GM18526 (cell line): ENCODE measurements around the gene DIS3L2.

Experiments
- POLR2A ChIP-seq: IDR thresholded peaks from 3 replicates; pipeline ENCODE4 v1.6.1; 2011; ENCODE audit not compliant: insufficient read length; ENCODE audit errors: extremely low read depth

Gene DIS3L2

DNA sequence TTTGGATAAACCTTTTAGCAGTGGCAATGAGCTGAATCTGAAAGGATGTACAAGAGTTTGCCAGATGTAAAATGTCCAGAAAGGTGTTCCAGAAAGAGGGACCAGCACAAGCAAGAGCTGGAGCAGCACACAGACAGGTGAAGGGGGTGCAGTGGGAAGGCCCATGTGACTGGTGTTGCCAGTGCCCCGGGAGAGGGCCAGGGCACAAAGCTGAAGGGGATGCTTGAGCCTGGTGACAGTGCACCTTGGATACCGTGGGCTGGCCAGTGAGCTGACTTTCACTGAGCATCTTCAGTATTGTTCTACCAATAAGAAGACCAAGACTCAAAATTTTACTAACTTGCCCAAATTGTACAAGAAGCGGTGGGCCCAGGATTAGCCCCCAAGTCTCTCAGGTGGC is 284.7 kb downstream of the DIS3L2 start:
- TF ChIP-seq POLR2A = no peak

DNA sequence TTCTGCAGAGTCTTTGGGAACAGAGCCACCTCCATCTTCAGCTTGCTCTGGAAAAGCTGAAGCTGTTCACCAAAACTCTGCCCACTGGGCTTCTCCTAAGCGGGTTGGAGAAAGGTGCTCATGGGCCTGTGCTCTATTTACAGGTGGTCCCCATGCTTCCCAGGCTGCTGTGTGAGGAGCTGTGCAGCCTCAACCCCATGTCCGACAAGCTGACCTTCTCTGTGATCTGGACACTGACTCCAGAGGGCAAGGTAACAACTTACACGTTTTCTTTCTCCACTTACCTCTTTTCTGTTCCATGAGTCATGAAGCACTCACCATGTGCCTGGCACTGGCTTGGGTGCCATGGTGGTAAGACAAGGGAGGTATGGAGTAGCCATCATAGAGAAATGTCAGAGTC is 287.6 kb downstream of the DIS3L2 start:
- TF ChIP-seq POLR2A = no peak

DNA sequence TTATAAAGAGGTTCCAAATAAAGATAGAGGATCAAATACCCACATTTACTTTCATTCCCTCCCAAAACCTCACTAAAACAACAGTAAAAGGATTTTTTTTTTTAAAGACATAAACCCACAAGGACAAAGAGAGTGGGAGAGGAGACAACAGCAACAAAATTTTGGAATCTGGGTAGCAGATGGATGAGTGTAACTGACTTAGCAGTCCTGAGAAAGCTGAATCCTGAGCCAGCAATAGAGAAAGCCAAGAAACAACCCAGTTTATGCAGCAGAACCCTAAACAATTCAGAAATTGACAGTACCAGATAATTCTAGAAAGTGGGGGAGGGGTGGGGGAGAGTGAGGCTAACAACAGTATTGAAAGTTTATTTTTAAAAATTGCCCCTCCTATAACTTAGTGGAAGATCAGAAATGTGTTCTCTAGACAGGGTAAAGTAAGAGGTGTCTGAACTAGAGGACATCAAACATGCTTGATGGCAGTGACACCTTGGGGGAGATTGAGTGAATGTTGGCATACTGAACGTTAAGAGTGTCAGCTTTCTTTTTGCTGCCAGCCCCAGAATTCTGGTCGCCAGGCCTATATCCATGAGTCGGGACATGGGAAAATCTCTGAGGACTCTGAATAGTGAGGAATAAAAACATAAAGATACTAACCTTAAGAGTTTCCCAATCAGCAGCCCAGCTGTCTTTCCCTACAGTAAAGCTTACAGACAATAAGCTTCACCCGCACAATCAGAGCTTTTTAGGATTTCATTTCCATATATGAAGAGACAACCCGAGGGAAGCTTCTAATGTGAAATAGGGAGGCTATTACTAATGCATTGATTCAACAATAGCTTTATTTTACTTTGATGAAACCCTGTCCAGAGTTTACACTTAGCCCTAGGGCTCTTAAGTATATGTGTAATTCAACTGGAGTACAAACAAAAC is 289.0 kb downstream of the DIS3L2 start:
- no peak for TF ChIP-seq POLR2A

DNA sequence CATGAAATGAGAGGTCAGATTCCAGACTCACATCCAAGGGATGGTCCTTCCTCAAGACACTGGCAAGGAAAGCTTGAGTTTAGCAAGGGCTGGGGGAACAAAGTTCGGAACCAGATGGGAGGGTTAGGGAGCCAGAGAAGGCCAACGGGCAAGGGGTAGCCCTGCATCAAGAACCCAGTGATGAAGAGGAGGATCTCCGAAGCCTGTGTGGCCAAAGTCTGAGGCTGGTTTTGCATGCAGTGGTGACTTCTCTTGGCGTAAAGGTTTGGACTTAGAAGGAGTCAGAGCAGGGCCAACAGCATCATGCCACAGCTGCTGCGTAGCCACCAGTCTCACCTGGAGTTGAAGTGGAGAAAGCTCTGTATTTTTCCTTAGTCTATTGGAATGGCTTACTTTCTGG is 293.5 kb downstream of the DIS3L2 start:
- no peak for TF ChIP-seq POLR2A

DNA sequence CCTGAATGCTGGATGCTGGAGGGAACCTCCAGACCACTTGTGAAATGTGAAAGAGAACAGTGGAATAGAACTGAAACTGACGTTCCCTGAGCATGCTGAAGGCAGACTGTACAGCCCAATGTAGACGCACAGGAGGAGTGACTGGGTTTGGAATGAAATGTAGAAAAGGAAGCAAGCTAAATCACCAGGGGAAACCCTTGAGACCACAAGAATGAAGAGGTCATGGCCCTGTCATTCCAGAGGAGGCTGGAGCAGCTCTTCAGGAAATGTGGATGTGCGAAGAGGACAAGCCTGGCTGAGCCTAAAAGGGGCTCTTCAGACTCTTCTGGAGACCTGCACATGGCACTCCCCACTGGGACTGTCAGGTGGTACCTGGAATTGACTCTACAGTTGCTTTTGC is 298.6 kb downstream of the DIS3L2 start:
- TF ChIP-seq POLR2A = no peak

DNA sequence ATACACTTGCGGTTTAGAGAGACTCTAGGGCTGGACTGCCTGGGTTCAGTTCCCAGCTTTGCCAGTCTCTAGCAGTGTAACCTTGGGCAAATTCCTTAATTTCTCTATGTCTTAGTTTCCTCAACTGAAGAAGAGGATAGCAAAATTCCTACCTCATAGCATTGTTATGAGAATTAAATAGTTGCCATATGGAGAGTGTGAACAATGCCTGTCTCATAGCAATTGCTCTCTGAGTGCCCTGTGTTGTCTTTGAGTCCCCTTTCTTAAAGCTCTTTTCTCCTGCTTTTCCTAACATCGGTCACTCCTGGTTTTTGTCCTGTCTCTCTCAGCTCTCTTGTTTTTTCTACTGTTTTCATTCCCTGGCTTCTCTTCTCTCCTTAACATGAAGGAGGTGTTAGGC is 300.3 kb downstream of the DIS3L2 start:
- TF ChIP-seq POLR2A = no peak

DNA sequence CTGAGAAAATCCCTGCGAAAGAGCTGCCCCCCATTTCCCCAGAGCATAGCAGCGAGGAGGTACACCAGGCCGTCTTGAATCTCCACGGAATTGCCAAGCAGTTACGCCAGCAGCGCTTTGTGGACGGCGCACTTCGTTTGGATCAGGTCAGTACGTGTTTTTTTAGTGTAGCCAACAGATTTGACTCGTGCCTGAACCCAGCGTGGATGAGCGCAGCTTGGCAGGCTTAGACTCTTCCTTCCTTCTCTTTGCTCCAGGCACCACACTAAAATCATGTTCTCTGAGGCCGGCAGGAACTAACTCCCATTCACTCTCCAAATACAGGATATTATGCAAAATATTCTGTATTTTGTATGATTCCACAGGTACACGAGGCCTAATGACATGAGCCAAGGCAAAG is 301.8 kb downstream of the DIS3L2 start:
- TF ChIP-seq POLR2A = no peak

DNA sequence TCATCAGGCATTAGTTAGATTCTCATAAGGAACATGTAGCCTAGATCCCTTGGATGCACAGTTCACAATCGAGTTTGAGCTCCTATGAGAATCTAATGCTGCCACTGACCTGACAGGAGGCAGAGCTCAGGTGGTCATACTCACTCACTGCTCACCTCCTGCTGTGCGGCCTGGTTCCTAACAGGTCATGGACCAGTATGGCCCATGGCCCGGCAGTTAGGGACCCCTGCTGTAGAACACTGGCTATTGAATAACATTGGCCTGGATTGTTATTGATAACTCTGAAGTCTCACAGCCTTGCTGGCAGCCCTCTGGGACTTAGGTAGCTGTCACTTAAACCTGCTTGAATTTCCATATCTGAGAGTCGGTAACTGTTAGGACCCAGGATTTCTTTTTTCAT is 302.6 kb downstream of the DIS3L2 start:
- no peak for TF ChIP-seq POLR2A

DNA sequence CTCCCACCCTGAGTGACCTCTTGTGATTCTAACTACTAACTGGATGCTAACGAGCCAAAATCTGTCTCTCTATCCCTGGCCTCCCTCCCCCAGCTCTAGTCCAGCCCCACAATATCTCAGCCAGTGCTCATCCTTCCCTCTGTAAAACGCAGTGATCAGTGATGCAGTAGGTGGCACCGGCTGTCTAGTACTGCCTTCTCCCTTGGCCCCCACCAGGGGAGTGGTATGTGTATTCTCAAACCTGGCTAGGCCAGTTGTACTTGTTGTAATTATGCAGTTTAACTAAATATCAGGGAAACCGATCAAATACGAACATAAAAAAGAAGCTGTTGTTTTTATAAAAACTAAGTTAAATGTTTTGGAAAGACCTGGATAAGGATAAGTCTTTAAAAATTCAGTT is 303.8 kb downstream of the DIS3L2 start:
- no peak for TF ChIP-seq POLR2A

DNA sequence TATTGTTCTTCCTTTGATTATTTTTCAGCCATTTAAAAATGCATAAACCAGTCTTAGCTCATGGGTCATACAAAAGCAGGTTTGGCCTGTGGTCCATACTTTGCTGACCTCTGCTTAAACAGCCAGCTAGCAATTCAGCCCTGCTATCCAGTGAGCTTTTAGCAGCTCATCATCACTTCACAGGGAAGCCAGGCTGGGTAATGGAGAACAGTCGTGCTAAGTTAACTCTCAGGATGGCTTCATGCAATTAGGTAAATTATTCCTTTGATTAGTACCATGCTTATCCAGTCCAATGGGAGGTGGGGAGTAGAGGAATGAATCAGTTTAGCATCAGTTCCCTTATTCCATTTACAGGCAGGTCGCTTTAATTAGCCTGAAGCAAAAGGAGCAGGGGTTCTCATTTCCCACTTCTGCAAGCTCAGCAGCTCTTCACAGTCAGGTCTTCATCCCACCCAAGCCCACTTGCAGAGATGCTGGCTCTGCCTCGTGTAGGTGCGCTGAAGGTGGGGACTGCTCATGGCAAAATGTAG is 307.2 kb downstream of the DIS3L2 start:
- no peak for TF ChIP-seq POLR2A

DNA sequence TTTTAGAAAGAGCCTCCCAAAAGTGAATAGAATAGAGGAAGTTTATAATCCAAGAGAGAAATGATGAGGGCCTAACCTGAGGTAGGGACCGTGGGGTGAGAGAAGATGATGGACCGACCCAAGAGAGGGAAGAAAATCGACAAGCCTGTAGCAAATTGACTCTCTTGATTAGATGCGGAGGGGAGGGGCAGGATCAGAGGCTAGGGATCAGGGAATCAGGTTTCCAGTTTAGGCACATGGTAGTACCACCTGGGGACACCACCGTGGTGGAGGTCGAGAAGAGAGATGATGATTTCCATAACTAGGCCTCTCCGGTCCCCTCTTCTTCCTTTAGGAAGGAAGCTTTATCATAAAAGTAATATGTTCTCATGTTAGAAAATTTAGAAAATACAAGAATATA is 308.4 kb downstream of the DIS3L2 start:
- no peak for TF ChIP-seq POLR2A

DNA sequence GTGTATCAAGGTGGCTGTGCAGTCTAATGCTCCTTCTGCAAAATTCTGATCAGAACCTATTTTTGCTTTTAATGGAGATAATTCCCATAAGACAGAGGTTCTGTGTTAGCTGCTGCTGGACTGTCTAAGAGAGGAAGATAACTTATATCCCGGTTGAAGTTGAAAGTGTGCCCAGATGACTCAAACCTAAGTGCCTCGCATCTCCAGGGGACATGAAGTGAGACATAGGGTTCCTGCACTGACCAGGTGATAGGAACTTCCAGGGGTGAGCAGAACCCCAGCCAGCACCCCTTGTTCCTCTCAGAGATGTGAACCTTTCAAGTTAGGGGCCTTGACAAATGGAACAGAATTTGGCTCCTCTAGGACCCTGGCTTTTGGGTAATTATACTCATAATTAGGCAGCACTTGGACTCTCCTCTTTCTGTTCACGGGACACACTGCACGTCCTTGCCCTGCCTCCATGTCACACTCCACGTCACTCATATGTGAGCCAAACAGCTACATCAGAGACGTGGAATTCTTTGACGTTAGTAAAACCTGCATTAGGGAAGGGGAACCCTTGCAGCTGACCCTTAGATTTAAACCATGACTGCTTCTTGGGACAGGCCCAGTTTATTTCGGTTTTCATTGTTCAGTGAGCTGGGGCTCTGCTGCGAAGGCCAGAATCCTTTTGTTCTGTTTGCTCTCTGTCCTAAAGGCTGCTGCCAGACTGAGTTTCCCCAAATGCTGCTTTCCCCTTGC is 312.6 kb downstream of the DIS3L2 start:
- no peak for TF ChIP-seq POLR2A

DNA sequence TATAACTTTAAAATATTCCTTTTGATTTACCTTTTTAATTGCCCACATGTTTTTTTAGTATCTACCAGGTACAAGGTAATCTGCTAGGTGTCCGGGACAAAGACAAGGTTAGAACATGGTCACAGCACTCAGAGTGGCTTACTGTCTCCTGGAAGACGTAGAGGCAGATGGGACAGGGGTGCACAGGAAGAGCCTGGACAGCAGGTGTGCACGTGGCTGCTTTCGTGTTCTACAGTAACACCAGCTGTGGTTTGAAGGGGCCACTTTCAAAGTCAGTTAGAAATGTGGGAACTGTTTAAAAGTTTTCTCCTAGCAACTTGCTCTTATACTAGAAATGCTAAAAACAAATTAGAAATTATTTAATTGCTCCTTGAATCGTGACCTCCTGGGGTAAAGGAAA is 314.2 kb downstream of the DIS3L2 start:
- no peak for TF ChIP-seq POLR2A

DNA sequence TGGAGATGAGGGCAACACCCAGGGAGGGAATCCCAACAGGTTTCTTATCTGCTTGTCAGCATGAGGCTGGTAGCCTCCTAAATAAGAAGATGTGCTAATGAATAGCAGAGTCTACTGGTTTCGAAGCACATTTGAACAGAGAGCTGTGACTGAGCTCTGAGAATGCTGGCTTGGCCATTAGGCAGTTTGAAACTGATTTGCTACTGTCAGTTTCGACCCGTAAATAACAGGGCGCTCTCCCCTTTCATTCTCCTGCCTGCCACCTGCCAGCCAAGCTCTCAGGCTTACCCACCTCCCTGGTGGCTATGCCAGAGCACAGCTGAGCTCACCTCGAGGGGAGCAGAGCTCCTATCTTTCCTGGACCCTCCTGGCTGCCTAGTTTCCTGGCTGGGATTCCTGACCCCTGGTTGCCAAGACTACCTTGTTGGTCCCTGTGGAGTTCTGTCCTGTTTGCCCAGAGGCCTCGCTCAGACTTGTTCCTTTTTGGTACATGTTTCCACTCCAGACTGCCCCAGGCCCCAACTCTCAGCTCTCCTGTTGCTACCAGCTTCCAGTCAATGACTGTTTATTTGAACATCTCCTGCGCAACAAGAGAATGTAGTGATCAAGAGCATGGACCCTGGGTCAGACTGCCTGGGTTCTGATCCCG is 314.7 kb downstream of the DIS3L2 start:
- no peak for TF ChIP-seq POLR2A

DNA sequence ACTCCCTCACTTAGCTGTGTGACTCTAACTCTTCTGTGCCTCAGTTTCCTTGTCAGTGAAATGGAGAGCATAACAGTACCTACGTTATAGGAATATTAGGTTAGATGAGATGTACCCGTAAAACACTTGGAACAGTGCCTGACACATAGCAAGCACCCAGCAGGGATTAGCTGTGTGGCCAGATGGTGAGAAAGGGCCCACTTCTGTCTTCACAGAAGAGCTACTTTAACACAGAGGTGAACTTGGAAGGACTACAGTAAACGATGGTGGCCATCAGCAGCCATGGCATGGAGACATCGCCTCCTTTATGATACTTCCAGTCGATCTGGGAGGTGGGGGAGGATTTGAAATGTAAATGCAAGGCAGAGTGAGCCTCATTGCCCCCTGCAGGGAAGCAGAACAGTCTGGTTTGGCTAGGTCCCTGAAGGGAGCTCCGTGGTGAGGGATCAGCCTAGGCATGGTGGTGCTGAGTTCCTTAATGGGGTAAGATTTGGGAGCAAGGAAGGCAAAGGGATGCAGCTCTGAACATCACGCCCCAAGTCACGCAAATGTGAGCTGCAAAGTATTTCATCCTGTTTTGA is 315.3 kb downstream of the DIS3L2 start:
- TF ChIP-seq POLR2A = no peak

DNA sequence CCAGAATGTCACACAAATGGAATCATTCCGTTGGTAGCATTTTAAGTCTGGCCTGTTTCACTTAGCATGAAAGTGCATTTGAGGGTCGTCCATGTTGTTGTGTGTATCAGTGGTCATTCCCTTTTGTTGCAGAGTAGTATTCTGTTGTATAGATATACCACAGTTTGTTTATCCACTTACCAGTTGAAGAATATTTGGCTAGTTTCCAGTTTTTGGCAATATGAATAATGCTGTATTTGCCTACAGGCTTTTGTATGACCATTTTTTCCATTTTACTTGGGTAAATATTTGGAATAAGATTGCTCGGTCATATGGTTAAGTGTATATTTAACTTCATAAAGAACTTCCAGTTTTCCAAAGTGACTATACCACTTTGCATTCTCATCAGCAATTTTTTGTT is 317.0 kb downstream of the DIS3L2 start:
- no peak for TF ChIP-seq POLR2A

DNA sequence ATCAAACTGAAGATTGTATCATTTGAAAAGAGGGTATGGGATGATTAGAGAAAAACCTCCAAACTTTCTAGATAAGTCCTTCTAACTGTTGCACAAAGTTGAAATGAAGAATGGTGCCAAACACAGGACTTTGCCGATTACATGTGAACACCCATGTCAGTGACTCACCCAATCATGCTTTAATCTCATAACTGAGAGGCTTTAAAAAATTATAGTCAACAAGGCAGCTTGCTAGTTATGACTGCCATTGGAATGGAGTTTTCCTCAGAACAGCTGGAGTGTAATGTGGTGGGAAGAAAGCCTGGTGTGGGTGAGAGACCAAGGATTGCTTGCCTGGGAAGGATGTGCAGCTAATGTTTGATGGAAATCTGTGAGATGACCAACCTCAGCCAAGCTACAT is 318.8 kb downstream of the DIS3L2 start:
- no peak for TF ChIP-seq POLR2A
